ENCODE measurements around the gene R3HDM1. TPM values are rescaled to one million over a fixed set of nuclear protein-coding genes. Genes with fewer than 3 reads are reported as not detected.
"Not testable (repeated sequence)": the region's sequence is repeated elsewhere in the genome, so short reads cannot be mapped to it uniquely, and the experiment has no call there.

R3HDM1 gene
- total RNA-seq, 1 donor from 2014 or later, result 25.0 TPM

- DNase-seq (ENCODE audit: low spot score), result no peak
Measured at GRCh38 chr2:135573620-135574019, 42.3 kb downstream of the R3HDM1 start.

GRCh38 chr2:135581282-135581681 lies 50.0 kb downstream of the R3HDM1 start:
- no peak for DNase-seq (ENCODE audit: low spot score)

GRCh38 chr2:135582383-135582782 lies 51.1 kb downstream of the R3HDM1 start:
- no peak for DNase-seq (ENCODE audit: low spot score)

GRCh38 chr2:135585586-135585985 lies 54.3 kb downstream of the R3HDM1 start:
- DNase-seq (ENCODE audit: low spot score), result no peak

- DNase-seq (ENCODE audit: low spot score), result no peak
Measured at GRCh38 chr2:135586148-135586547, 54.9 kb downstream of the R3HDM1 start.

- no peak for DNase-seq (ENCODE audit: low spot score)
Measured at GRCh38 chr2:135587958-135588357, 56.7 kb downstream of the R3HDM1 start.

GRCh38 chr2:135590619-135591260 lies 59.5 kb downstream of the R3HDM1 start:
- DNase-seq (ENCODE audit: low spot score), result no peak

- no peak for DNase-seq (ENCODE audit: low spot score)
Measured at GRCh38 chr2:135600915-135601314, 69.6 kb downstream of the R3HDM1 start.

- no peak for DNase-seq (ENCODE audit: low spot score)
Measured at GRCh38 chr2:135603543-135603942, 72.3 kb downstream of the R3HDM1 start.

- DNase-seq (ENCODE audit: low spot score), result no peak
Measured at GRCh38 chr2:135607561-135607960, 76.3 kb downstream of the R3HDM1 start.

- DNase-seq (ENCODE audit: low spot score), result no peak
Measured at GRCh38 chr2:135612319-135612718, 81.0 kb downstream of the R3HDM1 start.

GRCh38 chr2:135615404-135615803 lies 84.1 kb downstream of the R3HDM1 start:
- DNase-seq (ENCODE audit: low spot score), result no peak

- DNase-seq (ENCODE audit: low spot score), result no peak
Measured at GRCh38 chr2:135617501-135618015, 86.3 kb downstream of the R3HDM1 start.

- no peak for DNase-seq (ENCODE audit: low spot score)
Measured at GRCh38 chr2:135620198-135620597, 88.9 kb downstream of the R3HDM1 start.

- DNase-seq (ENCODE audit: low spot score), result no peak
Measured at GRCh38 chr2:135629520-135629919, 98.2 kb downstream of the R3HDM1 start.

- not testable (repeated sequence) for DNase-seq (ENCODE audit: low spot score)
Measured at GRCh38 chr2:135630034-135630433, 98.8 kb downstream of the R3HDM1 start.

GRCh38 chr2:135630488-135630887 lies 99.2 kb downstream of the R3HDM1 start:
- no peak for DNase-seq (ENCODE audit: low spot score)

- no peak for DNase-seq (ENCODE audit: low spot score)
Measured at GRCh38 chr2:135633582-135633981, 102.3 kb downstream of the R3HDM1 start.

GRCh38 chr2:135635212-135635835 lies 104.0 kb downstream of the R3HDM1 start:
- DNase-seq (ENCODE audit: low spot score), result no peak

GRCh38 chr2:135636982-135637381 lies 105.7 kb downstream of the R3HDM1 start:
- no peak for DNase-seq (ENCODE audit: low spot score)

- DNase-seq (ENCODE audit: low spot score), result no peak
Measured at GRCh38 chr2:135637456-135638087, 106.3 kb downstream of the R3HDM1 start.

GRCh38 chr2:135638825-135639224 lies 107.5 kb downstream of the R3HDM1 start:
- DNase-seq (ENCODE audit: low spot score), result no peak
